Fibroblast of skin of right quadriceps (primary cell): ENCODE results near the gene ITGAL.
A peak's percentile ranks its signal among the peaks of the same experiment; 100 is the strongest.
"Not testable (repeated sequence)": the region's sequence is repeated elsewhere in the genome, so short reads cannot be mapped to it uniquely, and the experiment has no call there.

ENCODE experiments used
- DNase-seq: peaks from one replicate; pipeline ENCODE4 v3.0.0-alpha.2; 2013

The ITGAL gene

GRCh38 chr16:30458561-30459394 lies 13.8 kb upstream of the ITGAL start:
- DNase-seq, result no peak

DNA sequence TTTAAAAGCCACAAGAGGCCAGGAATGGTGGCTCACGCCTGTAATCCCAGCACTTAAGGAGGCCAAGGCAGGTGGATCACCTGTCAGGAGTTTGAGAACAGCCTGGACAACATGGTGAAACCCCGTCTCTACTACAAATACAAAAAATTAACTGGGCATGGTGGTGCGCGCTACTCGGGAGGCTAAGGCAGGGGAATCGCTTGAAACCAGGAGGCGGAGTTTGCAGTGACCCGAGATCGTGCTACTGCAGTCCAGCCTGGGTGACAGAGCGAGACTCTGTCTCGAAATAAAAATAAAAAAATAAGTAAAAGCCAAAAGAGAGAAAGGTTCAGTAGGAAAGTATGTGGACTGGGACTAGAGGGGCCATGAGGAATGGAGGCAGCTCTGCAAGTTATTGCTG lies 13.1 kb upstream of the ITGAL start:
- DNase-seq, result no peak

- DNase-seq, result not testable (repeated sequence)
Observed at GRCh38 chr16:30461426-30461825, 11.1 kb upstream of the ITGAL start.

DNA sequence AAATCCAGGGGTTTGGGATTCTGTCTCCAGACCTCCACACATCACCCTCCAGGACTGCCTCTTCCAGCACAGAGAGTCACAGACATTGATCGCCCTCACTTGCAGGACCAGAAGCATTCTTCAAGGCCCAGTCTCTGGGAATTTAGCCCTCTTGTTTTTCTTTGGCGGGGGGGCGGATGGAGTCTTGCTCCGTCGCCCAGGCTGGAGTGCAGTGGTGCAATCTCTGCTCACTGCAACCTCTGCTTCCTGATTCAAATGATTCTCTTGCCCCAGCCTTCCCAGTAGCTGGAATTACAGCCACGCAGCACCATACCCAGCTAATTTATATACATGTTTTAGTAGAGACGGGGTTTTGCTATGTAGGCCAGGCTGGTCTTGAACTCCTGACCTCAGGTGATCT lies 8.5 kb upstream of the ITGAL start:
- no peak for DNase-seq

- no peak for DNase-seq
Observed at GRCh38 chr16:30470170-30470512, 2.4 kb upstream of the ITGAL start.

DNA sequence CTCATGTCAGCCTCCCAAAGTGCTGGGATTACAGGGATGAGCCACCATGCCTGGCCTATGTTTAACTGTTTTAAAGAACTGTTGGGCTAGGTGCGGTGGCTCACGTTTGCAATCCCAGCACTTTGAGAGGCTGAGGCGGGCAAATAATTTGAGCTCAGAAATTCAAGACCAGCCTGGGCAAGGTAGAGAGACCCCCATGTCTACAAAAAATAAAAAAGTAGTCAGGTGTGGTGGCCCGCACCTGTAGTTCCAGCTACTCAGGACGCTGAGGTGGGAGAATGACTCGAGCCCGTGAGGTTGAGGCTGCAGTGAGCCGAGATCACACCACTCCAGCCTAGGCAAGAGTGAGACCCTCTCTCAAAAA lies 1.9 kb upstream of the ITGAL start:
- no peak for DNase-seq

DNA sequence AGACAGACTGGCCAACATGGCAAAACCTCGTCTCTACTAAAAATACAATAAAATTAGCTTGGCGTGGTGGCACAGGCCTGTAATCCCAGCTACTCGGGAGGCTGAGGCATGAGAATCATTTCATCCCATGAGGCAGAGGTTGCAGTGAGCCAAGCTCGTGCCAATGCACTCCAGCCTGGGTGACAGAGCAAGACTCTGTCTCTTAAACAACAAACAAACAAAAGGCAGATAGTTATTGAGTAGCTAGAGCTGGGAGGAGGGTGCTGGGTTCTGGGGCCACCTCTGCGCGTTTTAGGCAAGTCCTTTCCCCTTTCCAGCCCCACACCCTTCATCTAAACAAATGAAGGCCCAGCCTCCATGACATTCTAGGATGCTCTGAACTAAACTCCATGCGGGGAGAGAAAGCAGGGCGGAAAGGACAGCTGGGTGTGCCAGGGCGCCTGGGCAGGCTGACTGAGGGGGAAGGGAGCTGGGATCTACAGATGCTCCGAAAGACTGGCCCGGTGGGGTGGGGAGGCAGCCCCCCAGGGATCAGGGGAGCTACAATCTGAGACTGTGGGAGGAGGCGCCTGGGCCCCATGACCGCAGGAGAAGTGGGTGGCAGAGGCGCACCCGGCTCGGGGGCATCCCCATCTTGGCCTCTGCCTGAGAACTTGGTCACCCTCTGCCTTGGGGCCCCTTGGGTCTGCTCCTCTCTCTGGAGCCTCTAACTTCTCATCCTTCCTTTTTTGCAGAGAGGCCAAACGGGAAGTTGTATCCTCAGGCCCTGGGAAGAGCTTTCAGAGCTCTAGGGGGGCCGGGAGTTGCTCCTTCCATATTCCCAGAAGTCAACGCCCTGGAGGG lies 910 bp downstream of the ITGAL start:
- DNase-seq, result no peak

DNA sequence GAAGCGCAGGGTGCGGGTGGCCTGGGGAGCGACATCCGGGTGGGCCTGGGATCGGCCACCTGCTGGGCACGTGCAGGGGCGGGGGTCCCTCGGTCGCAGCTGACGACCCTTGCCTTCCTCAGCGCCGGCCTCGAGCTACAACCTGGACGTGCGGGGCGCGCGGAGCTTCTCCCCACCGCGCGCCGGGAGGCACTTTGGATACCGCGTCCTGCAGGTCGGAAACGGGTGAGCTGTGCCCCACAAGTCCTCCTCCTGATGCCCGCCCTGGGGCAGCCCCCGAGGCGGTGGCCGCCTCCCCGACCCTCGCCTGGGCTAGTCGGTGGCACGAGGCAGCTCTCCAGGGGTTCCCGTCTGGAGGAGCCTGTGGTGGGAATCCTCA lies 1.5 kb downstream of the ITGAL start:
- no peak for DNase-seq

DNA sequence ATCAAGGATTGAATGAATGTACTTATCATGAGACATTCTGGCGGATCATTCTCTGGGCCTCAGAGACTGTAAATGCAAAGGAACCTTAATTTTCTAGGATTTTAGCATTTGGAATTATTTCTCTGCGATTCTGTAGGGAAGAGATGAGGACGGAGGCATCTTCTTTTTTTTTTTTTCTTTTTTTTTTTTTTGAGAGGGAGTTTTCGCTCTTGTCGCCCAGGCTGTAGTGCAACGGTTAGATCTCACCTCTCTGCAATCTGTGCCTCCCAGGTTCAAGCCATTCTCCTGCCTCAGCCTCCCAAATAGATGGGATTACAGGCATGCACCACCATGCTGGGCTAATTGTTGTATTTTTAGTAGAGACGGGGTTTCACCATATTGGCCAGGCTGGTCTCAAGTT lies 2.1 kb downstream of the ITGAL start:
- DNase-seq, result no peak

GRCh38 chr16:30476991-30477390 lies 4.4 kb downstream of the ITGAL start:
- DNase-seq, result no peak

GRCh38 chr16:30477773-30478172 lies 5.2 kb downstream of the ITGAL start:
- not testable (repeated sequence) for DNase-seq

GRCh38 chr16:30478766-30479478 lies 6.4 kb downstream of the ITGAL start:
- no peak for DNase-seq

DNA sequence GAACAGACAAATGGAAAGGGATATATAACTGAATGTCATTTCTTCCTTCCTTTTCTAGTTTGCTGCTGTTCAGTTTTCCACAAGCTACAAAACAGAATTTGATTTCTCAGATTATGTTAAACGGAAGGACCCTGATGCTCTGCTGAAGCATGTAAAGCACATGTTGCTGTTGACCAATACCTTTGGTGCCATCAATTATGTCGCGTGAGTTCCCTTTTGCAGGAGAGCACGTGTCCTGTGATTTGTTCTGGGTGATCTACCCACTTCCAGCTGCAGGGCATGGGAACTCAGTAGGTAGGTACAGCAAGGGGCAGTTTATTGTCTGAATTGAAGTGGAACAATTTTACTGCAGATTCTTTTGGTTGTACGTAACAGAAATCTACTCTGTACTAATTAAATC lies 8.8 kb downstream of the ITGAL start:
- DNase-seq, result no peak

GRCh38 chr16:30482366-30482765 lies 9.8 kb downstream of the ITGAL start:
- no peak for DNase-seq

- no peak for DNase-seq
Observed at GRCh38 chr16:30484887-30485286, 12.3 kb downstream of the ITGAL start.

- peak; percentile 38 for DNase-seq
Observed at GRCh38 chr16:30485818-30486436, 13.4 kb downstream of the ITGAL start.

- no peak for DNase-seq
Observed at GRCh38 chr16:30488764-30489605, 16.4 kb downstream of the ITGAL start.

GRCh38 chr16:30490210-30490609 lies 17.7 kb downstream of the ITGAL start:
- no peak for DNase-seq

DNA sequence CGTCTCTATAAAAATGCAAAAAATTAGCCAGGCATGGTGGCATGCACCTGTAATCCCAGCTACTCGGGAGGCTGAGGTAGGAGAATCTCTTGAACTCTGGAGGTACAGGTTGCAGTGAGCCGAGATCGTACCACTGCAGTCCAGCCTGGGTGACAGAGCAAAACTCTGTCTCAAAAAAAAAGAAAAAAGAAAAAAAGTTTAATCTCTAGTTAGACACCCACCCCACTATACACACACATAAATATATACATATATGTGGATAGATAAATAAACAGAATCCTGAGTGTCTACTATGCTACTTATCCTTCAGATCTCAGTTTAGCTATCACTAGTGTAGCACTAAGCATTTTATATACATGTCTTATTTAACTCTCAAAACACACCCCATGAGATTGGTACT lies 18.7 kb downstream of the ITGAL start:
- no peak for DNase-seq

DNA sequence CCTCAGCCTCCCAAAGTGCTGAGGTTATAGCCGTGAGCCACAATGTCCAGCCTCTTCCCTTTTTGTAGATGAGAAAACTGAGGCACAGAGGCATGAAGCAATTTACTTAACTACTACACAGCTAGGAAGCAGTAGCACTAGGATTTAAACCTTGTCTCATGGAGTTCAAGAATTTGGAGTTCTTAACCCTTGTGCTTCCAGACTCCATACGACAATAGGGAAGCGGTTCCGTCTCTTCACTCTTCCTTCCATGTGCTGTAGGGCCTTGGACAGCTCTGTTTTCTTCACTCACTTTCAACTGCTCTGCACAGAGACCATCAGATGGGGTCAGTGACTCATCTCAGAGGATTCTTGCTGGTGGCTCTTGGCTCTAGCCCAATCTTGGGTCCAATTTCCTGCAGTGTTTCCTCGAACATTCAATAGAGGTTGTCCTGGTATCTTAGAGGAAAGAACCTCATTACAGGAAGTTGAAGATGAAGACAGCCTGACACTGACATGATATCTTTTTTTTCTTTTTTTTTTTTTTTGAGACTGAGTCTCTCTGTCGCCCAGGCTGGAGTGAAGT lies 19.3 kb downstream of the ITGAL start:
- DNase-seq, result peak; percentile 89

GRCh38 chr16:30493941-30494488 lies 21.5 kb downstream of the ITGAL start:
- no peak for DNase-seq

GRCh38 chr16:30494709-30495108 lies 22.2 kb downstream of the ITGAL start:
- no peak for DNase-seq
